ENCODE results near the gene LAMB1.

LAMB1 gene

GRCh38 chr7:108046952-108047506 lies 44.1 kb upstream of the LAMB1 start:
- DNase-seq (ENCODE audit: low spot score) (no peak), ATAC-seq (ENCODE audit: low read depth) (peak; percentile 53)
- Histone ChIP-seq H3K36me3 (ENCODE audit: low read depth) (no peaks in the 10 kb centered on the region), H3K4me3 (ENCODE audit: severe bottlenecking) (no peak overlapping the region), H3K9me3 (ENCODE audit: severe bottlenecking) (no peaks in the 10 kb centered on the region), H3K27me3 (ENCODE audit: insufficient read depth, poor library complexity, severe bottlenecking) (no peaks in the 10 kb centered on the region), H3K27ac (ENCODE audit: poor library complexity, severe bottlenecking) (no peak overlapping the region), H3K4me1 (ENCODE audit: insufficient read depth, poor library complexity, severe bottlenecking) (no peaks in the 10 kb centered on the region)
- TF ChIP-seq CTCF (IDR thresholded peaks at IDR 0.05; ENCODE audit: poor library complexity, severe bottlenecking): no peak

GRCh38 chr7:108045669-108046068 lies 42.7 kb upstream of the LAMB1 start:
- Histone ChIP-seq H3K4me3 (ENCODE audit: severe bottlenecking) (no peak overlapping the region), H3K9me3 (ENCODE audit: severe bottlenecking) (no peaks in the 10 kb centered on the region), H3K36me3 (ENCODE audit: low read depth) (no peaks in the 10 kb centered on the region), H3K27ac (ENCODE audit: poor library complexity, severe bottlenecking) (no peak overlapping the region), H3K4me1 (ENCODE audit: insufficient read depth, poor library complexity, severe bottlenecking) (no peaks in the 10 kb centered on the region), H3K27me3 (ENCODE audit: insufficient read depth, poor library complexity, severe bottlenecking) (no peaks in the 10 kb centered on the region)
- no peak for DNase-seq (ENCODE audit: low spot score)
- ATAC-seq (ENCODE audit: low read depth): no peak
- no peak for TF ChIP-seq CTCF (IDR thresholded peaks at IDR 0.05; ENCODE audit: poor library complexity, severe bottlenecking)

GRCh38 chr7:108045154-108045553 lies 42.2 kb upstream of the LAMB1 start:
- no peak for DNase-seq (ENCODE audit: low spot score)

GRCh38 chr7:108044345-108044744 lies 41.4 kb upstream of the LAMB1 start:
- Histone ChIP-seq H3K36me3 (ENCODE audit: low read depth) (no peaks in the 10 kb centered on the region), H3K27ac (ENCODE audit: poor library complexity, severe bottlenecking) (no peak overlapping the region), H3K9me3 (ENCODE audit: severe bottlenecking) (no peaks in the 10 kb centered on the region), H3K4me1 (ENCODE audit: insufficient read depth, poor library complexity, severe bottlenecking) (no peaks in the 10 kb centered on the region), H3K27me3 (ENCODE audit: insufficient read depth, poor library complexity, severe bottlenecking) (no peaks in the 10 kb centered on the region), H3K4me3 (ENCODE audit: severe bottlenecking) (no peak overlapping the region)
- no peak for TF ChIP-seq CTCF (IDR thresholded peaks at IDR 0.05; ENCODE audit: poor library complexity, severe bottlenecking)
- no peak for ATAC-seq (ENCODE audit: low read depth)
- DNase-seq (ENCODE audit: low spot score): no peak

More at GRCh38 chr7:108045154-108045553, 42.2 kb upstream of the LAMB1 start:
- Histone ChIP-seq H3K4me3 (ENCODE audit: severe bottlenecking) (no peak overlapping the region), H3K4me1 (ENCODE audit: insufficient read depth, poor library complexity, severe bottlenecking) (no peaks in the 10 kb centered on the region), H3K36me3 (ENCODE audit: low read depth) (no peaks in the 10 kb centered on the region), H3K27me3 (ENCODE audit: insufficient read depth, poor library complexity, severe bottlenecking) (no peaks in the 10 kb centered on the region), H3K9me3 (ENCODE audit: severe bottlenecking) (no peaks in the 10 kb centered on the region), H3K27ac (ENCODE audit: poor library complexity, severe bottlenecking) (no peak overlapping the region)
- no peak for TF ChIP-seq CTCF (IDR thresholded peaks at IDR 0.05; ENCODE audit: poor library complexity, severe bottlenecking)
- no peak for ATAC-seq (ENCODE audit: low read depth)

GRCh38 chr7:108038986-108039385 lies 36.0 kb upstream of the LAMB1 start:
- Histone ChIP-seq H3K4me1 (ENCODE audit: insufficient read depth, poor library complexity, severe bottlenecking) (no peaks in the 10 kb centered on the region), H3K4me3 (ENCODE audit: severe bottlenecking) (no peak overlapping the region), H3K27me3 (ENCODE audit: insufficient read depth, poor library complexity, severe bottlenecking) (no peaks in the 10 kb centered on the region), H3K36me3 (ENCODE audit: low read depth) (no peaks in the 10 kb centered on the region), H3K27ac (ENCODE audit: poor library complexity, severe bottlenecking) (no peak overlapping the region), H3K9me3 (ENCODE audit: severe bottlenecking) (no peaks in the 10 kb centered on the region)
- no peak for TF ChIP-seq CTCF (IDR thresholded peaks at IDR 0.05; ENCODE audit: poor library complexity, severe bottlenecking)
- ATAC-seq (ENCODE audit: low read depth) (no peak), DNase-seq (ENCODE audit: low spot score) (no peak)

All from RWPE2 (cell line).